Spleen (tissue), 7 donors: ENCODE measurements around the gene DGKB.

Source experiments
- POLR2A ChIP-seq, 3 donors: fragments of 450-650 bp; IDR thresholded peaks; one replicate each; pipeline ENCODE4 v1.5.1; 2017; ENCODE audit warnings: antibody characterized with exemption in 3 of 3, mild to moderate bottlenecking in 1 of 3
- POLR2AphosphoS5 ChIP-seq, 3 donors: sonication (generic); formaldehyde crosslinking; IDR thresholded peaks; one replicate each; pipeline ENCODE4 v1.5.1; 2017; ENCODE audit warnings: antibody characterized with exemption in 3 of 3
- TF ChIP-seq, protein P1 (sequence below), 11 experiments: fragments of 200-600 bp in 7 of 11; fragments of 450-650 bp in 4 of 11; sonication (generic) in 4 of 11; IDR thresholded peaks in 8 of 11; conservative IDR thresholded peaks in 3 of 11; 1 replicate in 7 of 11; 2 replicates in 4 of 11; pipeline versions ENCODE4 v1.4.0 to v1.8.0; 2016 to 2021; ENCODE audit warnings: antibody characterized with exemption in 11 of 11, inconsistent platforms in 4 of 11, mild to moderate bottlenecking in 1 of 11
- donor health status: DM: no; HTN: no; CAD: no; lungs with moderate emphysema.
- donor health status: DM: no; HTN: no; CAD: no.
- donor health status: DM: no; HTN: no; CAD: no.

DNA sequence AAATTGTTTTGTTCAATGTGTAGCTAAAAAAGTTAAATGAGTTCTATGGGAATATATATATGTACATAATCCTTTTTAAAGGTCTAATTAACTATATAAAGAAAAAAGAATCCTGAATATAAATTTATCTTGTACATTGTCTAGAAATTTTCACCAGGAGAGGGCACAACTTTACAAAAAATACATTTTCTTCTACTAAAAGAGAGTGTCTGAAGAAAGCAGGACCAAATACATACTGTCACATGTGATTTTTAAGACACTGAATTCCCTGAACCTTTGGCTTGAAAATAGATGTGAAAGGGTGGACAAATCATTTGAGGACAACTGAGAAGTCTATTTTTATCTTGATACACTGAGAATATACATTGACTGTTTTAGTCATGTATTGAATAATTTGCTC lies 204.3 kb downstream of the DGKB start:
- TF ChIP-seq POLR2AphosphoS5 (IDR thresholded peaks at IDR 0.05) = no peak
- TF ChIP-seq, protein P1, sequence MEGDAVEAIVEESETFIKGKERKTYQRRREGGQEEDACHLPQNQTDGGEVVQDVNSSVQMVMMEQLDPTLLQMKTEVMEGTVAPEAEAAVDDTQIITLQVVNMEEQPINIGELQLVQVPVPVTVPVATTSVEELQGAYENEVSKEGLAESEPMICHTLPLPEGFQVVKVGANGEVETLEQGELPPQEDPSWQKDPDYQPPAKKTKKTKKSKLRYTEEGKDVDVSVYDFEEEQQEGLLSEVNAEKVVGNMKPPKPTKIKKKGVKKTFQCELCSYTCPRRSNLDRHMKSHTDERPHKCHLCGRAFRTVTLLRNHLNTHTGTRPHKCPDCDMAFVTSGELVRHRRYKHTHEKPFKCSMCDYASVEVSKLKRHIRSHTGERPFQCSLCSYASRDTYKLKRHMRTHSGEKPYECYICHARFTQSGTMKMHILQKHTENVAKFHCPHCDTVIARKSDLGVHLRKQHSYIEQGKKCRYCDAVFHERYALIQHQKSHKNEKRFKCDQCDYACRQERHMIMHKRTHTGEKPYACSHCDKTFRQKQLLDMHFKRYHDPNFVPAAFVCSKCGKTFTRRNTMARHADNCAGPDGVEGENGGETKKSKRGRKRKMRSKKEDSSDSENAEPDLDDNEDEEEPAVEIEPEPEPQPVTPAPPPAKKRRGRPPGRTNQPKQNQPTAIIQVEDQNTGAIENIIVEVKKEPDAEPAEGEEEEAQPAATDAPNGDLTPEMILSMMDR (IDR thresholded peaks at IDR 0.05 in 8 of 11, conservative IDR thresholded peaks at IDR 0.05 in 3 of 11) = no peak
- no peak for TF ChIP-seq POLR2A (IDR thresholded peaks at IDR 0.05)
